GM12878 (cell line): ENCODE data around the gene ZNF365.

ENCODE experiments used
- ATF3 ChIP-seq: IDR thresholded peaks from 2 replicates; pipeline ENCODE4 v1.6.1; 2011; ENCODE audit warnings: low read depth, mild to moderate bottlenecking, low read length, moderate library complexity, borderline replicate concordance; ENCODE audit errors: extremely low read depth
- CBFB ChIP-seq: IDR thresholded peaks from 2 replicates; pipeline ENCODE4 v1.6.1; 2016; ENCODE audit warnings: antibody characterized with exemption, low read depth
- CTCF ChIP-seq, 3 experiments: IDR thresholded peaks in 2 of 3; conservative IDR thresholded peaks in 1 of 3; 2 replicates each; pipeline ENCODE4 v1.5.1; 2011; ENCODE audit warnings: low read depth in 3 of 3, low read length in 3 of 3, mild to moderate bottlenecking in 3 of 3, control low read depth in 2 of 3, moderate library complexity in 2 of 3, inconsistent platforms in 1 of 3, mixed read lengths in 1 of 3; ENCODE audit not compliant: control insufficient read depth in 2 of 3, insufficient read depth in 1 of 3; ENCODE audit errors: extremely low read depth in 1 of 3
- EZH2 ChIP-seq: IDR thresholded peaks from 2 replicates; pipeline ENCODE4 v1.6.1; 2012; ENCODE audit warnings: low read depth, mild to moderate bottlenecking, control low read depth, inconsistent platforms, low read length, borderline replicate concordance; ENCODE audit not compliant: control insufficient read depth
- HDAC6 ChIP-seq: fragments of 200-600 bp; sonication (generic); IDR thresholded peaks from one replicate; pipeline ENCODE4 v1.8.0; 2017; ENCODE audit warnings: antibody characterized with exemption; ENCODE audit not compliant: unreplicated experiment
- POLR2A ChIP-seq: IDR thresholded peaks from 2 replicates; pipeline ENCODE4 v1.6.1; 2011; ENCODE audit warnings: low read depth, mild to moderate bottlenecking, low read length
- REST ChIP-seq: IDR thresholded peaks from 2 replicates; pipeline ENCODE4 v1.6.1; 2012; ENCODE audit warnings: mild to moderate bottlenecking, low read depth, low read length
- SMC3 ChIP-seq: IDR thresholded peaks from 2 replicates; pipeline ENCODE4 v1.6.1; 2011; ENCODE audit warnings: low read length, improper control_type of control experiment, borderline replicate concordance
- SP1 ChIP-seq: IDR thresholded peaks from one replicate; pipeline ENCODE4 v1.6.1; 2011; ENCODE audit warnings: low read depth, low read length
- TCF7 ChIP-seq: IDR thresholded peaks from 2 replicates; pipeline ENCODE4 v1.6.1; 2014; ENCODE audit warnings: antibody characterized with exemption, borderline replicate concordance

- TF ChIP-seq ATF3 (no peak), SP1 (no peak), SMC3 (no peak), CTCF (IDR thresholded peaks at IDR 0.05 in 2 of 3, conservative IDR thresholded peaks at IDR 0.05 in 1 of 3; ENCODE audit: control insufficient read depth in 2 of 3, extremely low read depth in 1 of 3, insufficient read depth in 1 of 3, low read depth in 3 of 3, low read length in 3 of 3) (no peak), REST (no peak), CBFB (no peak), HDAC6 (no peak), EZH2 (no peak), TCF7 (no peak), POLR2A (no peak)
Observed at GRCh38 chr10:62426086-62426485, 51.9 kb downstream of the ZNF365 start.
